Stimulated activated CD8-positive, alpha-beta memory T cell treated with anti-CD3 and anti-CD28 coated beads, Interleukin-15, amount 100 ng/mL, for 48 hours (primary cell): ENCODE data around the gene YLPM1.

Experiments
- DNase-seq, 2 donors: peaks; one replicate each; pipeline ENCODE4 v3.0.0-alpha.2; 2020; ENCODE audit warnings: low read depth in 2 of 2

YLPM1 gene

GRCh38 chr14:74843653-74844052 lies 80.5 kb downstream of the YLPM1 start:
- no peak for DNase-seq

- no peak for DNase-seq
Measured at GRCh38 chr14:74846168-74846567, 83.1 kb downstream of the YLPM1 start.

GRCh38 chr14:74846968-74847665 lies 84.0 kb downstream of the YLPM1 start:
- no peak for DNase-seq

- DNase-seq, result no peak
Measured at GRCh38 chr14:74848768-74849167, 85.7 kb downstream of the YLPM1 start.

GRCh38 chr14:74852922-74853530 lies 89.9 kb downstream of the YLPM1 start:
- no peak for DNase-seq

- no peak for DNase-seq
Measured at GRCh38 chr14:74853581-74853980, 90.5 kb downstream of the YLPM1 start.

GRCh38 chr14:74855021-74855420 lies 91.9 kb downstream of the YLPM1 start:
- no peak for DNase-seq

- no peak for DNase-seq
Measured at GRCh38 chr14:74855945-74856344, 92.8 kb downstream of the YLPM1 start.

GRCh38 chr14:74856366-74856765 lies 93.2 kb downstream of the YLPM1 start:
- no peak for DNase-seq

GRCh38 chr14:74858022-74858421 lies 94.9 kb downstream of the YLPM1 start:
- no peak for DNase-seq

- DNase-seq, result no peak
Measured at GRCh38 chr14:74859757-74860552, 96.8 kb downstream of the YLPM1 start.

GRCh38 chr14:74860899-74861733 lies 98.0 kb downstream of the YLPM1 start:
- peak; percentile 71 to 73 for DNase-seq

GRCh38 chr14:74861734-74862090 lies 98.6 kb downstream of the YLPM1 start:
- no peak for DNase-seq

- DNase-seq, result no peak
Measured at GRCh38 chr14:74863274-74863673, 100.2 kb downstream of the YLPM1 start.

- DNase-seq, result no peak
Measured at GRCh38 chr14:74864198-74864597, 101.1 kb downstream of the YLPM1 start.

GRCh38 chr14:74865156-74865555 lies 102.0 kb downstream of the YLPM1 start:
- DNase-seq, result no peak

GRCh38 chr14:74866708-74867389 lies 103.7 kb downstream of the YLPM1 start:
- no peak for DNase-seq

- DNase-seq, result peak; percentile 41 to 53
Measured at GRCh38 chr14:74867673-74868072, 104.6 kb downstream of the YLPM1 start.

GRCh38 chr14:74868739-74869138 lies 105.6 kb downstream of the YLPM1 start:
- no peak for DNase-seq

GRCh38 chr14:74871819-74872218 lies 108.7 kb downstream of the YLPM1 start:
- DNase-seq, result no peak

GRCh38 chr14:74875204-74875603 lies 112.1 kb downstream of the YLPM1 start:
- DNase-seq, result no peak
